SJCRH30 (cell line): ENCODE data around the gene CYP26A1. TPM values are rescaled to one million over a fixed set of nuclear protein-coding genes. Genes with fewer than 3 reads are reported as not detected.
"Not testable (repeated sequence)": the region's sequence is repeated elsewhere in the genome, so short reads cannot be mapped to it uniquely, and the experiment has no call there.

Source experiments
- DNase-seq, 2 experiments: peaks; one replicate each; pipeline ENCODE4 v3.0.0-alpha.2; 2015 to 2020
- H3K27ac ChIP-seq: fragments of 250-450 bp; sonication (Bioruptor Pico); 2 replicates; pipeline ENCODE4 v1.5.1; 2020; ENCODE audit warnings: mild to moderate bottlenecking, moderate library complexity
- H3K27me3 ChIP-seq: fragments of 250-450 bp; sonication (Bioruptor Pico); 2 replicates; pipeline ENCODE4 v1.5.1; 2020; ENCODE audit warnings: mild to moderate bottlenecking, moderate library complexity
- H3K36me3 ChIP-seq: fragments of 250-450 bp; sonication (Bioruptor Pico); 2 replicates; pipeline ENCODE4 v1.5.1; 2020; ENCODE audit warnings: mild to moderate bottlenecking, moderate library complexity
- H3K4me1 ChIP-seq: fragments of 250-450 bp; sonication (Bioruptor Pico); 2 replicates; pipeline ENCODE4 v1.5.1; 2020; ENCODE audit warnings: mild to moderate bottlenecking, moderate library complexity
- H3K4me3 ChIP-seq: fragments of 250-450 bp; sonication (Bioruptor Pico); 2 replicates; pipeline ENCODE4 v1.5.1; 2020; ENCODE audit warnings: mild to moderate bottlenecking, moderate library complexity
- H3K9me3 ChIP-seq: fragments of 250-450 bp; sonication (Bioruptor Pico); replicated peaks from 2 replicates; pipeline ENCODE4 v1.5.1; 2020; ENCODE audit warnings: mild to moderate bottlenecking, moderate library complexity
- total RNA-seq: library from RNA; depleted of rRNA; stranded (reverse); fragments of >200 nt; shearing (Covaris generic); gene quantifications from 2 replicates; pipeline ENCODE4 v1.2.3, GENCODE V29; 2014

The CYP26A1 gene
- total RNA-seq, 1 experiment from 2014 or later: not detected

DNA sequence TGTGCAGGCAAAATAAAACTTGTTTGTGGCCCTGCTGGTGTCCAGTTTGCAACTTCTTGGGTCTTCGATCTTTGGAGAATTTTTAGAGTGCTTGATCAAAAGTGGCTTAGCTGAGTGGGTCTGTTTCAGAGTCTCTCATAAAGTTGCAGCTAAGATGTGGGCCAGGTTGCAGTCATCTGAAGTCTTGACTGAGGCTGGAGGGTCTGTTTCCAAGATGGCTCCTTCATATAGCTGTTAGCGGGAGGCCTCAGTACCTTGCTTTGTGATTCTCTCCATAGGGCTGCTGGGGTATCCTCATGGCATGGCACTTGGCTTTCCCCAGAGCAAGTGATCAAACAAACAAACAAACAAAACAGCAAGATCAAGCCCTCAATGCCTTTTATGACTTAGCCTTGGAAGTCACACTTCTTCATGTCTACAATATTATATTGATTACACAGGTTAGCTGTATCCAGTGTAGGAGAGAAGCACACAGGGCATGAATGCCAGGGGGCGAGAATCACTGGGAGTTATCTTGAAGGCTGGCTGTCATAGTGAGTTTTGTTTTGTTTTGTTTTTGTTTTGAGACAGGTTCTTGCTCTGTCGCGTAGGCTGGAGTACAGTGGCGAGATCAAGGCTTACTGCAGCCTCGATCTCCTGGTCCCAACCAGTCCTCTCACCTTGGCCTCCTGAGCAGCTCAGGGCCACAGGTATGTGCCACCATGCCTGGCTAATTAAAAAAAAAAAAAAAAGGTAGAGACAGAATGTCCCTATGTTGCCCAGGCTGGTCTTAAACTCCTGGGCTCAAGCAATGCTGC, 10.2 kb downstream of the CYP26A1 start:
- Histone ChIP-seq H3K9me3 (no peaks in the 10 kb centered on the region), H3K4me3 (no peak overlapping the region), H3K27me3 (no peaks in the 10 kb centered on the region), H3K36me3 (no peaks in the 10 kb centered on the region), H3K4me1 (no peaks in the 10 kb centered on the region; the same call in 1 of the 2 replicates), H3K27ac (no peak overlapping the region)
- no peak for DNase-seq

DNA sequence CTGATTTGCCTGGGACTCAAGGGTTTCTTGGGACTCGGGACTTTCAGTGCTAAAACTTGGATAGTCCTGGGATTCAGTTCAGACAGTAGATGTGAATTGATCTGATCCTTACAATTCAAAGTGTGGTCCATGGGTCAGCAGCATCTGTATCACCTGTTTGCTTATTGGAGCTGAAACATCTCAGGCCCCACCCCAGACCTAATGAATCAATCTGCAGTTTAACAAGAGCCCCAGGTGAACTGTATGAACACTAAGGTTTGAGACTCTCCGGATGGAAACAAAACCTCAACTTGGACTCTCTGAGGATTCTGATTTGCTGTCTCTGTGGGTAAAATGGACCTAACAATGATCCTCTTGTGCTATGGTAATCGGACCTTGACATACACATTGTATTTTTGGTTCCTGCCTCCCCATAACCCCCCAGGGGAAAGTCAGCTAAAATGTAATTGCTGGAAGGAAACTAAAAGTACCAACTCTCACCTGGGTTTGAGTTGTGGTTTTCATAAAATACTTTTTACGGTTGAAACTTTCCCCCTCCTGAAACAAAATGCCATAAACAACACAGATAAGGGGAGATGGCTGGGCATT, 11.7 kb downstream of the CYP26A1 start:
- no peak overlapping the region for H3K4me3 ChIP-seq
- no peaks in the 10 kb centered on the region for H3K27me3 ChIP-seq
- H3K9me3 ChIP-seq: no peaks in the 10 kb centered on the region
- no peaks in the 10 kb centered on the region for H3K36me3 ChIP-seq
- DNase-seq: no peak
- no peak overlapping the region for H3K27ac ChIP-seq
- no peaks in the 10 kb centered on the region; the same call in 1 of the 2 replicates for H3K4me1 ChIP-seq

GRCh38 chr10:93086289-93086688, 12.6 kb downstream of the CYP26A1 start:
- Histone ChIP-seq H3K27me3 (no peaks in the 10 kb centered on the region), H3K9me3 (no peaks in the 10 kb centered on the region), H3K36me3 (no peaks in the 10 kb centered on the region), H3K4me1 (no peaks in the 10 kb centered on the region; the same call in 1 of the 2 replicates), H3K27ac (no peak overlapping the region), H3K4me3 (no peak overlapping the region)
- DNase-seq: no peak

- no peaks in the 10 kb centered on the region for H3K9me3 ChIP-seq
Observed at GRCh38 chr10:93087846-93088245, 14.2 kb downstream of the CYP26A1 start.

GRCh38 chr10:93088466-93088865, 14.8 kb downstream of the CYP26A1 start:
- Histone ChIP-seq H3K9me3 (no peaks in the 10 kb centered on the region), H3K4me1 (no peaks in the 10 kb centered on the region), H3K36me3 (no peaks in the 10 kb centered on the region), H3K27ac (no peak overlapping the region), H3K27me3 (no peaks in the 10 kb centered on the region), H3K4me3 (no peak overlapping the region)
- DNase-seq: no peak

More at GRCh38 chr10:93087846-93088245, 14.2 kb downstream of the CYP26A1 start:
- DNase-seq: no peak
- no peaks in the 10 kb centered on the region for H3K27me3 ChIP-seq
- no peak overlapping the region for H3K27ac ChIP-seq
- no peaks in the 10 kb centered on the region for H3K36me3 ChIP-seq
- H3K4me3 ChIP-seq: no peak overlapping the region
- no peaks in the 10 kb centered on the region for H3K4me1 ChIP-seq

- no peak for DNase-seq
- Histone ChIP-seq H3K27ac (no peak overlapping the region), H3K4me1 (no peaks in the 10 kb centered on the region), H3K36me3 (no peaks in the 10 kb centered on the region), H3K9me3 (no peaks in the 10 kb centered on the region), H3K4me3 (no peak overlapping the region), H3K27me3 (no peaks in the 10 kb centered on the region)
Observed at GRCh38 chr10:93090619-93091018, 16.9 kb downstream of the CYP26A1 start.

DNA sequence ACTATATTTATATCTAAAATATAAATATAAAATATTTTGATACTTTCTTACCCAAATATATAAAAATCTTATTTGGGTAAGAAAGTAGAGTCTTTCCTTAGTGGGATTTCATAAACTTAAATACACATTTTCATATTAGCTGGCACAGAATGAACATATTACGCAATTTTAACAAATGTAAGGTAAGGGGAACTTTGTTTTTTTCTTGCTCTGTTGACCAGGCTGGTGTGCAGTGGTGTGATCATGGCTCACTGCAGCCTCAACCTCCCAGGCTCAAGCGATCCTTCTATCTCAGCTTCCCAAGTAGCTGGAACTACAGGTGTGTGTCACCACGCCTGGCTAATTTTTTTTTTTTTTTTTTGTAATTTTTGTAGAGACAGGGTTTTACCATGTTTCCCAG, 18.3 kb downstream of the CYP26A1 start:
- Histone ChIP-seq H3K36me3 (no peaks in the 10 kb centered on the region), H3K4me3 (no peak overlapping the region), H3K9me3 (no peaks in the 10 kb centered on the region), H3K4me1 (no peaks in the 10 kb centered on the region), H3K27ac (no peak overlapping the region), H3K27me3 (no peaks in the 10 kb centered on the region)
- DNase-seq: no peak

DNA sequence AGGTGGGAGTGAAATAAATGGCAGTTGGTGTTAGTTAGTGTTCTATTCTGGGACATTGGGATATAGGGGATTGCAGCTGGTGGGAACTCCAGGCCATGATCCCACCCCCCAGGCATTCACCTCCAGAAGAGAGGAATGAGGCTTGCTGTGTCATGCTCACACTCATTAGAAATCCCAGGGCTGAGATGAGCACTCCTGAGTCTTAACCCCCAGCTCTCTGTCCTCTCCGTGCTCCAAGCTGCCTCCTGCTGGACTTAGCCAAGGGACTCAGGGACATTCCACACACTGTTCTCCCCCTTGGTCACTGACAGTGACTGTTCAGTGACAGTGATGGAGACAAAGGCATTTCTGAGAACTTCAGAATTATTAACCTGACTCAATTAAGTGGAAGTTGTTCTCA, 21.5 kb downstream of the CYP26A1 start:
- Histone ChIP-seq H3K27me3 (no peaks in the 10 kb centered on the region), H3K36me3 (no peaks in the 10 kb centered on the region), H3K27ac (no peak overlapping the region), H3K4me3 (no peak overlapping the region), H3K9me3 (no peaks in the 10 kb centered on the region), H3K4me1 (no peaks in the 10 kb centered on the region)
- no peak for DNase-seq

DNA sequence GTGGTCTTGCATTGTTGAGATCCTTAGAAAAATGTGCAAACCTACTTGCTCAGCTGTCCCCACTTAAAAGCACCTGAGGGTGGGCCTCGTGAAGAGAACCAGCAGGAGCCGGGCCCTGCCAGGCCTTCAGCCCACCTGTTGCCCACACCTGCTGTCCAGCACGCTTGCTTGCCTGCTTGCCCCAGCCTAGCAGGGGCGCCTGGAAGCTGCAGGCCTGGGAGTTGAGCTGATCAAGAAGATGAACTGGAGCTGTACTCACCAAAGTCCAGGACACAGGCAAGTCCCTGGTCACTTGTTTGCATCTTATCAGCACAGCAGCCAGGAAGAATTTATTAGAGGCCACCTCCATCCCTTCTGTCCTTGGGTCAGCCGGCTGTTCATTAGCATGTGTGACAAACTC, 23.2 kb downstream of the CYP26A1 start:
- Histone ChIP-seq H3K4me1 (no peaks in the 10 kb centered on the region), H3K36me3 (no peaks in the 10 kb centered on the region), H3K27ac (no peak overlapping the region), H3K4me3 (no peak overlapping the region), H3K27me3 (no peaks in the 10 kb centered on the region), H3K9me3 (no peaks in the 10 kb centered on the region)
- no peak for DNase-seq

DNA sequence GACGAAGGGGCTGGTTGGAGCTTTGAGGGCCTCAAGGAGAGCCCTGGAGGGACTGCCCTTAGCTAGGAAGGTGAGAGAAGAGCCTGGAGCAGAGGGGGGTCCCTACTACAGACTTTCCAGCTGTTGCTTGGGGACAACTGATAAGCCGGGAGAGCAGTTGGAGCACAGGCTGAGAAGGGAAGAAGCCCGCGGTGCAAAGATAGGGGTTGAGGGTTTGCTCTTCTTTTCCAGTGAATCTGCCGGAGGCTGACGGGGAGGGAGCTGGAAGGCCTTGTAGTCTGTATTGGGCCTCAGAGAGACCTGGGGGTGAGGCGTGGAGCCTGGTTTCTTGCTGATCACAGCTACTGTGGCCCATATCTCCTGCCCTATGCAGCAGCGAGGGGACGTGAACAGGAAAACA, 23.7 kb downstream of the CYP26A1 start:
- Histone ChIP-seq H3K4me1 (no peaks in the 10 kb centered on the region), H3K27me3 (no peaks in the 10 kb centered on the region), H3K36me3 (no peaks in the 10 kb centered on the region), H3K9me3 (no peaks in the 10 kb centered on the region), H3K4me3 (no peak overlapping the region), H3K27ac (no peak overlapping the region)
- DNase-seq: no peak

GRCh38 chr10:93098816-93099215, 25.1 kb downstream of the CYP26A1 start:
- no peaks in the 10 kb centered on the region for H3K27me3 ChIP-seq
- H3K27ac ChIP-seq: no peak overlapping the region
- no peak overlapping the region for H3K4me3 ChIP-seq
- no peaks in the 10 kb centered on the region for H3K36me3 ChIP-seq
- H3K9me3 ChIP-seq: no peaks in the 10 kb centered on the region; the same call in 1 of the 2 replicates
- H3K4me1 ChIP-seq: no peaks in the 10 kb centered on the region
- DNase-seq: no peak

DNA sequence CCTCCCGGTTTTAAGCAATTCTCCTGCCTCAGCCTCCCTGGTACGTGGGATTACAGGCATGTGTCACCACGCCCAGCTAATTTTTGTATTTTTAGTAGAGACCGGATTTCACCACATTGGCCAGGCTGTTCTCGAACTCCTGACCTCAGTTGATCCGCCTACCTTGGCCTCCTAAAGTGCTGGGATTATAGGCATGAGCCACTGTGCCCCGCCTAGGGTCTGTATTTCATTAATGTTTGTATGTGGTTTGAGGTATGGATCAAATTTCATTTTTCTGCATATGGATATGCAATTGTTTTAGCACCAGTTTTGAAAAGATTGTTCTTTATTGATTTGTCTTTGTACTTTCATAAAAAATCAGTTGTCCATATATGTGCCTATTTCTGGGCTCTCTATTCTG, 26.0 kb downstream of the CYP26A1 start:
- no peaks in the 10 kb centered on the region for H3K36me3 ChIP-seq
- H3K27me3 ChIP-seq: no peaks in the 10 kb centered on the region
- no peaks in the 10 kb centered on the region; the same call in 1 of the 2 replicates for H3K9me3 ChIP-seq
- H3K4me3 ChIP-seq: no peak overlapping the region
- H3K4me1 ChIP-seq: no peaks in the 10 kb centered on the region
- no peak overlapping the region for H3K27ac ChIP-seq
- DNase-seq: no peak

DNA sequence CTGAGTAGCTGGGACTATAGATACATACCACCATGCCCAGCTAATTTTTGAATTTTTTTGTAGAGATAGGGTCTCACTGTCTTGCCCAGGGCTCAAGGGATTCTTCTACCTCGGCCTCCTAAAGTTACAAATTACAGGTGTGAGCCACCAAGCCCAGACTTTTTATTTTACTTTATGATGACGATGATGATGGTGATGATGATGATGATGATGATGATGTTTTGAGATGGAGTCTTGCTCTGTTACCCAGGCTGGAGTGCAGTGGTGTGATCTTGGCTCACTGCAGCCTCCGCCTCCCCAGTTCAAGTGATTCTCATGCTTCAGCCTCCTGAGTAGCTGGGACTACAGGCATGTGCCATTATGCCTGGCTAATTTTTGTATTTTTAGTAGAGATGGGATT, 27.5 kb downstream of the CYP26A1 start:
- H3K4me1 ChIP-seq, H3K27me3 ChIP-seq, H3K9me3 ChIP-seq, H3K27ac ChIP-seq, H3K4me3 ChIP-seq, DNase-seq, H3K36me3 ChIP-seq: not testable (repeated sequence)

DNA sequence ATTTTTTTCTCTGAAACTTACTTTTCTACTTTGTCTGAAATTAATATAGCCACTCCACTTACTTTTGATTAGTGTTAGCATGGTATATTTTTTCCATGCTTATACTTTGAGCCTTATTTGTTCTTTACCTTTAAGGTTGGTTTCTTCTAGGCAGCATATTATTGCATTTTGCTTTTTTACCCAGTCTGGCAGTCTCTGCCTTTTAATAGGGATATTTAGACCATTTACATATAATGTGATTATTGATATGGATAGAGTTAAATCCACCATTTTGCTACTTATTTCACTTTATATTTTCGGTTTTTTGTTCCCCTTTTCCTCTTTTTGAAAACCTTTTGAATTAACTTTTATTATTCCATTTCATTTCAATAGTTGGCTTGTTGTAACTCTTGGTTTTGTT, 30.3 kb downstream of the CYP26A1 start:
- Histone ChIP-seq H3K4me1 (no peaks in the 10 kb centered on the region), H3K9me3 (no peaks in the 10 kb centered on the region; the same call in 1 of the 2 replicates), H3K36me3 (no peaks in the 10 kb centered on the region), H3K27me3 (no peaks in the 10 kb centered on the region), H3K27ac (no peak overlapping the region), H3K4me3 (no peak overlapping the region)
- no peak for DNase-seq

GRCh38 chr10:93106631-93107072, 33.0 kb downstream of the CYP26A1 start:
- Histone ChIP-seq H3K36me3 (no peaks in the 10 kb centered on the region), H3K9me3 (no peaks in the 10 kb centered on the region; the same call in 1 of the 2 replicates), H3K27me3 (no peaks in the 10 kb centered on the region), H3K4me3 (no peak overlapping the region), H3K4me1 (no peaks in the 10 kb centered on the region), H3K27ac (no peak overlapping the region)
- no peak for DNase-seq
